ENCODE measurements around the gene ZDHHC21.
"Not testable (repeated sequence)": the region's sequence is repeated elsewhere in the genome, so short reads cannot be mapped to it uniquely, and the experiment has no call there.

The ZDHHC21 gene

GRCh38 chr9:14677396-14677795 is 15.8 kb downstream of the ZDHHC21 start:
- Histone ChIP-seq H3K4me1 (ENCODE audit: control insufficient read depth, insufficient read depth, low read length) (no peaks in the 10 kb centered on the region), H3K9me3 (ENCODE audit: control insufficient read depth, low read length) (no peaks in the 10 kb centered on the region), H3K4me3 (ENCODE audit: low read length) (no peak overlapping the region), H3K27me3 (ENCODE audit: control insufficient read depth, insufficient read depth, low read length) (no peaks in the 10 kb centered on the region), H3K9ac (ENCODE audit: low read length) (no peak overlapping the region), H3K36me3 (ENCODE audit: control insufficient read depth, insufficient read depth, low read length) (no peaks in the 10 kb centered on the region)

GRCh38 chr9:14674630-14675029 is 18.6 kb downstream of the ZDHHC21 start:
- H3K9ac ChIP-seq (ENCODE audit: low read length) = no peak overlapping the region
- no peaks in the 10 kb centered on the region for H3K36me3 ChIP-seq (ENCODE audit: control insufficient read depth, insufficient read depth, low read length)
- no peak overlapping the region for H3K4me3 ChIP-seq (ENCODE audit: low read length)

GRCh38 chr9:14671377-14671776 is 21.9 kb downstream of the ZDHHC21 start:
- no peak overlapping the region for H3K4me3 ChIP-seq (ENCODE audit: low read length)
- H3K9me3 ChIP-seq (ENCODE audit: control insufficient read depth, low read length) = no peaks in the 10 kb centered on the region
- no peaks in the 10 kb centered on the region for H3K27me3 ChIP-seq (ENCODE audit: control insufficient read depth, insufficient read depth, low read length)
- H3K4me1 ChIP-seq (ENCODE audit: control insufficient read depth, insufficient read depth, low read length) = no peaks in the 10 kb centered on the region
- no peaks in the 10 kb centered on the region for H3K36me3 ChIP-seq (ENCODE audit: control insufficient read depth, insufficient read depth, low read length)
- no peak overlapping the region for H3K9ac ChIP-seq (ENCODE audit: low read length)

More at GRCh38 chr9:14674630-14675029, 18.6 kb downstream of the ZDHHC21 start:
- H3K4me1 ChIP-seq (ENCODE audit: control insufficient read depth, insufficient read depth, low read length) = no peaks in the 10 kb centered on the region
- no peaks in the 10 kb centered on the region for H3K9me3 ChIP-seq (ENCODE audit: control insufficient read depth, low read length)
- no peaks in the 10 kb centered on the region for H3K27me3 ChIP-seq (ENCODE audit: control insufficient read depth, insufficient read depth, low read length)

- Histone ChIP-seq H3K27me3 (ENCODE audit: control insufficient read depth, insufficient read depth, low read length) (no peaks in the 10 kb centered on the region), H3K4me1 (ENCODE audit: control insufficient read depth, insufficient read depth, low read length) (no peaks in the 10 kb centered on the region), H3K4me3 (ENCODE audit: low read length) (no peak overlapping the region), H3K9ac (ENCODE audit: low read length) (no peak overlapping the region), H3K36me3 (ENCODE audit: control insufficient read depth, insufficient read depth, low read length) (no peaks in the 10 kb centered on the region), H3K9me3 (ENCODE audit: control insufficient read depth, low read length) (no peaks in the 10 kb centered on the region)
Measured at GRCh38 chr9:14670718-14671117, 22.5 kb downstream of the ZDHHC21 start.

GRCh38 chr9:14664022-14664421 is 29.2 kb downstream of the ZDHHC21 start:
- H3K4me3 ChIP-seq (ENCODE audit: low read length); H3K9me3 ChIP-seq (ENCODE audit: control insufficient read depth, low read length); H3K27me3 ChIP-seq (ENCODE audit: control insufficient read depth, insufficient read depth, low read length): not testable (repeated sequence)

GRCh38 chr9:14662060-14662453 is 31.2 kb downstream of the ZDHHC21 start:
- Histone ChIP-seq H3K4me3 (ENCODE audit: low read length) (no peak overlapping the region), H3K9ac (ENCODE audit: low read length) (no peak overlapping the region), H3K9me3 (ENCODE audit: control insufficient read depth, low read length) (no peaks in the 10 kb centered on the region), H3K36me3 (ENCODE audit: control insufficient read depth, insufficient read depth, low read length) (no peaks in the 10 kb centered on the region), H3K4me1 (ENCODE audit: control insufficient read depth, insufficient read depth, low read length) (no peaks in the 10 kb centered on the region), H3K27me3 (ENCODE audit: control insufficient read depth, insufficient read depth, low read length) (no peaks in the 10 kb centered on the region)

More at GRCh38 chr9:14664022-14664421, 29.2 kb downstream of the ZDHHC21 start:
- H3K36me3 ChIP-seq (ENCODE audit: control insufficient read depth, insufficient read depth, low read length); H3K9ac ChIP-seq (ENCODE audit: low read length); H3K4me1 ChIP-seq (ENCODE audit: control insufficient read depth, insufficient read depth, low read length): not testable (repeated sequence)

GRCh38 chr9:14661421-14662059 is 31.7 kb downstream of the ZDHHC21 start:
- H3K9me3 ChIP-seq (ENCODE audit: control insufficient read depth, low read length) = no peaks in the 10 kb centered on the region
- no peak overlapping the region for H3K9ac ChIP-seq (ENCODE audit: low read length)
- no peaks in the 10 kb centered on the region for H3K36me3 ChIP-seq (ENCODE audit: control insufficient read depth, insufficient read depth, low read length)
- no peak overlapping the region for H3K4me3 ChIP-seq (ENCODE audit: low read length)
- H3K4me1 ChIP-seq (ENCODE audit: control insufficient read depth, insufficient read depth, low read length) = no peaks in the 10 kb centered on the region
- no peaks in the 10 kb centered on the region for H3K27me3 ChIP-seq (ENCODE audit: control insufficient read depth, insufficient read depth, low read length)

GRCh38 chr9:14660721-14661120 is 32.5 kb downstream of the ZDHHC21 start:
- H3K4me1 ChIP-seq (ENCODE audit: control insufficient read depth, insufficient read depth, low read length) = no peaks in the 10 kb centered on the region
- no peak overlapping the region for H3K9ac ChIP-seq (ENCODE audit: low read length)
- H3K36me3 ChIP-seq (ENCODE audit: control insufficient read depth, insufficient read depth, low read length) = no peaks in the 10 kb centered on the region
- H3K9me3 ChIP-seq (ENCODE audit: control insufficient read depth, low read length) = no peaks in the 10 kb centered on the region
- no peaks in the 10 kb centered on the region for H3K27me3 ChIP-seq (ENCODE audit: control insufficient read depth, insufficient read depth, low read length)
- H3K4me3 ChIP-seq (ENCODE audit: low read length) = no peak overlapping the region

GRCh38 chr9:14654932-14655331 is 38.3 kb downstream of the ZDHHC21 start:
- Histone ChIP-seq H3K4me1 (ENCODE audit: control insufficient read depth, insufficient read depth, low read length) (no peaks in the 10 kb centered on the region), H3K4me3 (ENCODE audit: low read length) (no peak overlapping the region), H3K27me3 (ENCODE audit: control insufficient read depth, insufficient read depth, low read length) (no peaks in the 10 kb centered on the region), H3K9ac (ENCODE audit: low read length) (no peak overlapping the region), H3K36me3 (ENCODE audit: control insufficient read depth, insufficient read depth, low read length) (no peaks in the 10 kb centered on the region), H3K9me3 (ENCODE audit: control insufficient read depth, low read length) (no peaks in the 10 kb centered on the region)

- Histone ChIP-seq H3K9me3 (ENCODE audit: control insufficient read depth, low read length) (no peaks in the 10 kb centered on the region), H3K9ac (ENCODE audit: low read length) (no peak overlapping the region), H3K4me3 (ENCODE audit: low read length) (no peak overlapping the region), H3K27me3 (ENCODE audit: control insufficient read depth, insufficient read depth, low read length) (no peaks in the 10 kb centered on the region), H3K36me3 (ENCODE audit: control insufficient read depth, insufficient read depth, low read length) (no peaks in the 10 kb centered on the region), H3K4me1 (ENCODE audit: control insufficient read depth, insufficient read depth, low read length) (no peaks in the 10 kb centered on the region)
Measured at GRCh38 chr9:14653511-14653910, 39.7 kb downstream of the ZDHHC21 start.

- H3K9me3 ChIP-seq (ENCODE audit: control insufficient read depth, low read length) = no peaks in the 10 kb centered on the region
- H3K4me1 ChIP-seq (ENCODE audit: control insufficient read depth, insufficient read depth, low read length) = no peaks in the 10 kb centered on the region
- no peaks in the 10 kb centered on the region for H3K36me3 ChIP-seq (ENCODE audit: control insufficient read depth, insufficient read depth, low read length)
- H3K27me3 ChIP-seq (ENCODE audit: control insufficient read depth, insufficient read depth, low read length) = no peaks in the 10 kb centered on the region
- H3K4me3 ChIP-seq (ENCODE audit: low read length) = no peak overlapping the region
- no peak overlapping the region for H3K9ac ChIP-seq (ENCODE audit: low read length)
Measured at GRCh38 chr9:14652729-14653377, 40.4 kb downstream of the ZDHHC21 start.

- Histone ChIP-seq H3K4me3 (ENCODE audit: low read length) (no peak overlapping the region), H3K27me3 (ENCODE audit: control insufficient read depth, insufficient read depth, low read length) (no peaks in the 10 kb centered on the region), H3K9ac (ENCODE audit: low read length) (no peak overlapping the region), H3K9me3 (ENCODE audit: control insufficient read depth, low read length) (no peaks in the 10 kb centered on the region), H3K4me1 (ENCODE audit: control insufficient read depth, insufficient read depth, low read length) (no peaks in the 10 kb centered on the region), H3K36me3 (ENCODE audit: control insufficient read depth, insufficient read depth, low read length) (no peaks in the 10 kb centered on the region)
Measured at GRCh38 chr9:14650596-14650995, 42.6 kb downstream of the ZDHHC21 start.

All from mucosa of stomach (tissue), 1 donor.